Stimulated activated CD8-positive, alpha-beta memory T cell treated with anti-CD3 and anti-CD28 coated beads, Interleukin-7, amount 100 ng/mL, for 1 hour (primary cell): Measurements from ENCODE around the gene XPR1.

Source experiments
- DNase-seq, 2 donors: peaks; one replicate each; pipeline ENCODE4 v3.0.0-alpha.2; 2020; ENCODE audit warnings: low read depth in 2 of 2

The XPR1 gene

DNA sequence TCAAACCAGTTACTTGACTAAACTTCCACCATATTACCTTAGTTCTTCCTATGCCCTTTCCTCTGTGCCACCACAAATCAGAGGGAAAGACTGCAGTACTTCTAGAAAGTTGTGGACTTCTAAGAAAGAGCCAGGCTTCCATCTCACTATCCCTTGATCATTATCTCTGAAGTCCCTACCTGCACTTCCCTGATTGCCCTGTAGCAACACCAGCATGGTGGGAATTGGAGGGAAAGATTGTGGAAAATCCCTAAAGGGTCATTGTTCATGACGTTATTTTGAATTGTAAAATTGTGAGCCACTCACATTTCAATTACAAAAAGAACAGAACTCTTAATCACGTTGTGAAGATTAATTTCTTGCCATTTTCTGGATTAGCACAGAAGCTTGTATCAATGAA, 257.5 kb downstream of the XPR1 start:
- DNase-seq: no peak

DNA sequence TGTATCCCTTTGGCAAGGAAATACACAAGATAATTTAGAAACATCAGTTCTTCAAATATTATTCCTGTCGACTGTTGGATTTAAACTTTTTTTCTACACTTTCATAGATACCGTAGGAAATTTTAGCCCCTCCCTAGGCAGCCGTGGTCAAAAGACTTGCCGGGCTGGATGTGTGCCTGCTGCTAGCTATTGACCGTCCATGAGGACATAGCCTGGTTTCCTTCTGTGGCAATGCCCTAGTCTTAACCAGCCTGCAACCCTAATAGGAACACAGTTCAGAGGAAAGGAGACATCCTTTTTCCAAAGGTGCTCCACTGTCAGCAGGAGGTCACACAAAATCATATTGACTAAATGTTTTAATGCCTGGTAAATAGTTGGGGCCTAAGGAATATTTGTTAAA, 260.4 kb downstream of the XPR1 start:
- no peak for DNase-seq

DNA sequence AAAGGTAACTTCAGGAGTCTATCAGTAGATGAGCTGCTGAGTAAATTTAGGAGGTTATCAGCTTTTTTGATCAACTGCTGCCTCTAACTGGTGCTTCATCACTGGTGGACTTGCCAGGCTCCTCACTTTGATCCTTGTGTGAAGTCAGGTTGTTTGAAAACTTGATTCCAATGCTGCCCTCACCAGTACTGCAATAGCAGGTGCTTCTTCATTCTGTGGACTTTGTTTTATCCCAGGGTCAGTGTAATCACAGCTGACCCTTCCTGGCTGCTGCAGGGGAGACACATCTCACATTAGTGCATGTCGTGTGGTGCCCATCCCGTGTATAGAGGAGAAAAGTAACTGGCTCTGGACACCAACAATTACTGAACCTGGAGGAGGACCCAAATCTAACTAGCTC, 260.9 kb downstream of the XPR1 start:
- DNase-seq: no peak

DNA sequence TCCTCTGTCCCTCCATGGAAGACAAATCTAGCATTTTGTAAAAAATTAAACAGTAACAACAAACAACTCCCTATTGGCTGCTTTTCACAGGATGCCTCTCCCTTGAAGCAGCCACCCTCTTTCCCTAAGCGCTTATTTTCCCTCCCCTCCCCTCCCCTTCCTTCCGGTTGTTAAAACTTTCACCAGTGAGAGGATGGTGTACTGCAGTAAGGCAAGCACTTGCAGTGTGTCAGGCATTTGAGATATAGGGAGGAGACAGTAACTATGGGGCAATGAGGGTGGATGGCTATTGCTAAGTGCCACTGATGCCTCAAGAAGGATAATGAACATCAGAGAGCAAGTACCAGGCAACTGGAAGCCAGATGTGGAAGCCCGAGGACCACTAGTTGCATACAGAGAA, 261.8 kb downstream of the XPR1 start:
- no peak for DNase-seq

DNA sequence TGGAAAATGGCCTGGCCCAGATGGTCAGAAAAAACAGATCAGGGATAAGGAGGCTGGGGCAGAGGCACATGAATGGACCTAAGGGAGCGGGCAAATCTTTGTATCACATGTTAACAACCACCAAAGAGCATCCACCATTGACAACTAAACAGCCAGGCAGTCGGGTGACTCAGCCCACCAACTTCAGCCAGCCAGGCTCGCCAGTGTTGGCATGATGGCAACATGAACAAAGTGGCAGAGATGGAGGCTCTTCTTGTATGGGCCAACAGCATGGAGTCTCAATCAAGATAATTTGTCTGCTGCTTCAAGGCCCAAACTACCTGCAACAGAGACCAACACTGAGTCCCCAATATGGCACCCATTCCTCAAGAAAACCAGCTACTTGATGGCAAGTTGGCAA, 264.3 kb downstream of the XPR1 start:
- DNase-seq: no peak

DNA sequence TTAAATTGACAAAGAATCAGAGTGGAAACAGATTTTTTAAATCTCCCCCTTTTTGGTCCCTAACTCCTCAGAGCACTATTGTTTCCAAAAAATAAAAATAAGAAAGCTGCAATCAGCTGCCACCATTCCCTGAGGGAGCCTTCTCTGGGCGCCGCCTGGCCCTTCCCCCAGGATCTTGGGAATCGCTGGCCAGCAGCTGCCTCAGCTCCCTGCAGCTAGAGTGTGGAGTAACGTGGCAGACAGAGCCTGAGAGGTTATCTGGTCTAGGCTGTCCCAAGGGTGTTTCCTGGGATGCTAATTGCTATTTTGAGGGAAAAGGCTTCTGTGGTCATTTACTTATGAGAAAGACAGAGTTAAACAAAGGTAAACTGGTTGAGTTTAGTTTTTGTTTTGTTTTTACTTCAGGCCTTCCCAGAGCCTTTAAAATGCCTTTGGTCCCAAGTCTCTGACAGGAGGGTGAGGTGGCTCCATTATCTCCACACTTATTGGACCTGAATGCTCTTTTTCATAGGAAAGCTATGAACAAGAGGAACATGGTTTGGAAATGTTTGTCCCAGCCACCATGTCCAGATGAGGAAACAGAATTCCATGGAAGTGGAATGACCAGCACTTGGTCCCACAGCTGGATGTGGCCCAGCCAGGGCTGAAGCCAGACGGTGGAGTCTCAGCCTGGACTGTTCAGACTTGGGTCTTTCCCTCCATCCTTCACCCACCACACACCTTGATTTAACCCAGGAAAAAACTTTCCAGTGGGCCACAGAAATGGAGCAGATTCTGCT, 266.8 kb downstream of the XPR1 start:
- no peak for DNase-seq

DNA sequence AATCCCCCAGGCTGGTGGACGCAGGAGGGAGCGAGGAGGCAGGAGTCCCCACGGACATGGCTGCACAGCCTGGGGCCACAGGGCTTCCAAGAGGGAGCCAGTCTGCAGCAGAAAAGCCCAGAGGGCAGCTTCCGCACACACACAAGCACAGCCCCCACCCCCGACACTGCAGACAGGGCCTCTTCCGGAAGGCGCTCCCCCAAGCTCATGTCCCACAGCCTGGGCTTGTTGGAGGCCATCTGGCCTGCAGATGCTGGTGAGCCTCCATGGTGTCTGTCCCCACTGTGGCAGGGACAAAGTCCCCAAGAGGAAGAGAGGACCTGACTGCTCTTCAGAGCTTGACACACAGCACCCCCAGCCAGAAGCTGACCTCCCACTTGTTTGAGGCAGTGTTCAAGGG, 267.4 kb downstream of the XPR1 start:
- DNase-seq: no peak

DNA sequence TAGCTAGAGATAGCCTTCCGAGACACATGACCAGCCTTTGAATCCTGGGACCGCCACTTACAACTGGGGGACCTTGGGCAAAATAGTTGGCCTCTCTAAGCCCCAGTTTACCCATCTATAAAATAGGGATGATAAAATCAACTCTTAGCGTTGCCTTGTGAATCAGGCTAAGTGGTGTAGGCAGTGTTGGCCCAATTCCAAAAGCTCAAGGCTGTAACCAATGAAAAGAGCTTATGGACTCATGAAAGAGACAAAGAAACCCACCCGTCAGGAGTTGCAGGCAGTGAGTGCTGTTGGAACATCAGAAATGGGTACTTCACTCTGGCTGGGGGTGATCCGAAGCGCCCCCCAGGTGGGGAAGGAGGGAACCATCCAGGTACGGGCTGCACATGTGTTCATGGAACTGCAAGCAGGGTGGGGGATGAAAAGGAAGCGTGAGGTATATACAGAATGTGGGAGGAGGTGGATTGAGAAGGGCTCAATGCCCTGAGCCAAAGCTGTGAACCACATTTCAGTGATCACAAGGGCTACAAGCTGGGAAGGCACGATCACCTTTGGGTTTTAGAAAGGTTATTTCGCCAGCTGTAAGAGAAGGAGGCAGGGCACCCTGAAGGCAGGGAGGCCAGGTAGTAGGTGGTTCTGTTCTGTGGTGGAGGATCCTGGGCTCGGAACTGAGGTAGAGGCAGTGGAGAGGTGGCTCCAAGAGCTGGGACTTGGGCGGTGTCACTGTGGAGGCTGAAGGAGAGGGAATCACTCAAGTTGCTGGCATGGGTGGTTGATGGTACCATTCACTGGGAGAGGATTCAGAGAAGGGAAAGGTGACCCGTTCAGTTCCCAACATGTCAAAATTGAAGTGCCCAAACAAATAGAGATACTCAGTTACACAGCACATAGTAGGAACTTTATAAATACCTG, 269.5 kb downstream of the XPR1 start:
- DNase-seq: no peak

DNA sequence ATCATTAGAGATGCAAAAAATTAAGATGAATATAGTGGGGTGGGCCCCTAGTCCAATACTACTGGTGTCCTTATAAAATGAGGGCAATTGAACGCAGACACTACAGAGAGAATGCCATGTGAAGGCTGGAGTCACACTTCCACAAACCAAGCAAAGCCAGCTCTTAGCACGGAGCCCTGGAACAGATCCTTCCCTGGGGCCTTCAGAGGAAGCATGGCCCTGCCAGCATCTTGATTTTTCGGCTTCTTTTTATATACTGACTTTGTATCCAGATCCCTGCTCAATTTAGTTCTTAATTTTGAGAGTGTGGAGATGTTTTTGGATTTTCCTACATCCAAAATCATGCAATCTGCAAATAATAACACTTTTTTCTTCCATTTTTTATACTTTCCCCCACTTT, 270.7 kb downstream of the XPR1 start:
- no peak for DNase-seq

DNA sequence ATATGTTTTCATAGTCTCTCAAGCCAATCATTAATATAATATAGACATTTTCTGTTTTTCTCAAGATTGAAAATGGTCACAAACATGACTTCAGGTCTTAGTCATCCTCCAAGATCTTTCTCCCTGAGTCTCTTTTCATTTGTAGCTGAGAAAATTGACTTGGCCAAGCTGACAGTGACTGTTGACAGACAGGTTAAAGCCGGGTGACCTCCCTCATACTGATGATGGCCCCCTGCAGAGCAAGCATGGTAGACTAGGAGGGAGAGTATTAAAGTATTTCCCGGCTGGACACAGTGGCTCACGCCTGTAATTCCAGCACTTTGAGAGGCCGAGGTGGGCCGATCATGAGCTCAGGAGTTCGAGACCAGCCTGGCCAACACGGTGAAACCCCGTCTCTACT, 274.1 kb downstream of the XPR1 start:
- DNase-seq: no peak

DNA sequence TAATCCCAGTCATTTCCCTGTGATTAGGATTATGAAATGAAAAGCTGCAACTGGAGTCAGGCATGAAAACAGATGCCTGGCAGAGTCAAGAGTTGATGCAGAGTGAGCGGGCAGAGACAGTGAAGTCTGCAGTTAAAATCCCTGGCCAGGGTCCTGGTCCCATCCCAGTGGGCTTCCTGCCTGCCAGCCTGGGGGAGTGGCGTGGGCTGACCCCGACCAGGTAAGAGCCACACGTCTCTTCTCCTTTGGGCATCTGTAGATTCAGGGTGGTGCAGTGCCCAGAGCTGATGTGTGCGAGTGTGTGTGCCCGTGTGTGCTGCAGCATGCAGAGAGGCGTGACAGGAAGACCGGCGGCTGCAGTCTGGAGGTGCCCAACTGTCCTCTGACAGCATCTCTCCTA, 274.7 kb downstream of the XPR1 start:
- DNase-seq: no peak

DNA sequence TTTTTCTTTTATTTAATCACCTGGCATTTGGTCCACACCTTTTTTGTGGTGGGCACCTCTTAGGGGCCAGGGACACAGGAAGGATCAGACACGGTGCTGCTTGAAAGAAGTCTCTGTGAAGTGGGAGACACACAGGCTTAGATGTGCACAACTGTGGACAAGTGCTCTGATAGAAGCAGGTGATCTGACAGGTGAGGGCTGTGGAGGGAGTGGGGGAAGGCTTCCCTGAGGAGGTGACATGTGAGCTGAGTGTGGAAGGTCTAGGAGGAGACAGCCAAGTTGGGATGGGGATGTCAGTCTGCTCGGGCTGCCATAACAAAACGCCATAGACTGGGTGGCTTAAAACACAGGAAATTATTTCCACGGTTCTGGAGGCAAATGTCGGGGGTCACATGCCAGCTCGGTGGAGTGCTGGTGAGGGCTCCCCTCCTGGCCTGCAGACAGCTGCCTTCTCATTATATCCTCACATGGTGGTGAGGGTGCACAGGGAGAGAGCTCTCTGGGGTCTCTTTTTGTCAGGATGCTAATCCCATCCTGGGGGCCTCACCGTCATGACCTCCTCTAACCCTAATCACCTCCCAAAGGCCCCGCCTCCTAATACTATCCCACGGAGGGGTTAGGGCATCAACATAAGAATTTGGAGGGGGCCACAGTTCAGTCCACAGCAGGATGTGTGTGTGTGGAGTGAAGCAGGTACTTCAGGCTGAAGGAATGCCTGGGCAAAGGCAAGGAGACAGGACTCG, 275.7 kb downstream of the XPR1 start:
- no peak for DNase-seq

DNA sequence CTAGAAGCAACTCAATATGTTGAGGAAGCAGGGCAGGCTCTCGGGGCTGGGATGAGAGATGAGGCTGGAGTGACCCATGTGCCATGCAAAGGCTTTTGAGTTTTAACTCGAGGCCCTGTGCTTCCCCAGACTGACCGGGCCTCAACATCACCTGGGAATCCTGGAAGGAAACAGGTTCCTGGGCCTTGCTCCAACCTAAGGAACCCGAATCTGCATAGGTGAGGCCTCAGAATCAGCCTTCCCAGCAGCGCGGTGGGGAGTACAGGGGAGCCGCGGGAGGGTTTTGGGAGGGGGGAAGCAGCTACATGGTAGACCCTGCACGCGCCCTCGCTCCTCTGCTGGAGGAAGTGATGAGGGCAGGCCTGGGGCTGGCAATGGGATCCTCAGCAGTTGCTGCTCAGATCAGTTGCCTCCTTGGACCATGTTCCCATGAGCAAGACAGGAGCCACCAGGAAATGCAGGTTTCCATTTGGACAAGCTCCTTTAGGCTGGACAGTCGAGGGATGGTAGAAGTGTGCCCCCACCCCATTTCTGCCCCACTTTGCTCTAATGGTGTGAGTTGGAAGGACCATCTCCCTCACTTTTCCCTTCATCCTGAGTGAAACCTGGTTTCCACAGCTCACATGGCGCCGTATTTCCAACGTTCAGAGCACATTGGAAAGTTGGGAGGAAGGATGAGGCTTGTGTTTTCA, 276.4 kb downstream of the XPR1 start:
- DNase-seq: no peak

DNA sequence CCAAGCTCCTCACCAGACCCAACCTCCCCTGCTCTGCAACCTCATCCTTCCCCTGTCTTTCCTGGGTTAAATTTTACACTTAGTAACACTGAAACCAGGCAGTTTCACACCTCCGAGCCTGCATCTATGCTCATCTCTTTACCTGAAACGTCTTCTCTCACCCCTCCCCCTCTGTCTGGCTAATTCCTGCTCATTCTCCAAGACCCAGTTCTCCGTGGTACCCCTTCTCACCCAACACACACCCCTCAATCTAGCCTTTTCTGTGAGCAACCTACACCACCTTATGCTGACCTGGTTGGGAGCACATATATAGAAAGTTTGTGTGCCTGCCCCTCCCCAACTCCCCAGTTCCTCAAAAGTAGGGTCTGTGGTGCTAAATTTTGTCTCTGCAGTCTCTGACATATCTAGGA, 277.2 kb downstream of the XPR1 start:
- no peak for DNase-seq

DNA sequence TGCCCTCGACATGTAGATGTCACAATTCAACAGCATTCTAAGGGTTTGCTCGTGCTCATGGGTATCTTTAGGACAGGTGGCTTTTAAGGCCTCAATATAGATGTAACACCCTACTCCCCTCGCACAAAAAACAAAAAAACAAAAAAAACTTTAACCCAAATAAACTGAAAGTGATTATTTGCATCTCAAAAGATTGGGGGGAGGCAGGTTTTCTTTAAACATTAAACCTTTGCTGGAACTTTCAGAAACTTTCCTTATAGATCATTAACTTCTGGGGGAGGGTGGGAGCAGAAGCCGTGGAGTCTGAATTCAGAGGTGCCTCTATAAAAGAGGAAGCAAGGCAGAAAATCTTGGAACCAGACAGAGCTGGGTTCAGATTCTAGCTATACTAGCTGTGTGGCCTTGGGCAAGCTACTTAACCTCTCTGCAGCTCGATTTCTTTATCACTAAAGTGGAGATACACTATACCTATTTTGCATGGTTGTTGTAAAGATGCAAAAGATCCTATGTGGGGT, 277.7 kb downstream of the XPR1 start:
- DNase-seq: no peak

DNA sequence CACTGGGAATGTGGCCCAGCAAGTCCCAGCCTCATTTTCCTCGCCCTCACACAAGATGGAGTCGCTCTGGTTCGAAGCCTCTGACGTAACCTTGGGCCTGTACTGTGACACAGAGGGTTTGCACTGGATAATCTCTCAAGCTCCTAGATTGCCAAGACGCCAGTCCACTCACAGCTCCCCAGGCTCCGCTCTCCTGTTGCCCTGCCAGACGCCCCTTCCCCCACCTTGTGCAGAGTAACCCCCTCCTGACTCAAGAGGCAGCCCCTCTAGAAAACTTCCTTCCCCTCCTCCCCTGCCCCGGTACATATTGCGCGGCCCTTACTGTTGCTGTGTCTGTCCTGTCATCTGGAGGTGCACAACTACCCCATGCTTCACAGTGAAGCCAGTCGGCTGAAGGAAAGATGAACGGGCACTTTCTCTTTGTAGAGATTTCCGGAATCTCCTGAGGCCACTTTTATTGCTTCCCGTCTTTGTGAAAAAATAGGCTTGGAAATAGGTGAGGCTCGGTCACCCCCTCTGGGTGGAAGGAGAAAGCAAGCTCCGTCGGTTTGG, 279.9 kb downstream of the XPR1 start:
- DNase-seq: no peak

DNA sequence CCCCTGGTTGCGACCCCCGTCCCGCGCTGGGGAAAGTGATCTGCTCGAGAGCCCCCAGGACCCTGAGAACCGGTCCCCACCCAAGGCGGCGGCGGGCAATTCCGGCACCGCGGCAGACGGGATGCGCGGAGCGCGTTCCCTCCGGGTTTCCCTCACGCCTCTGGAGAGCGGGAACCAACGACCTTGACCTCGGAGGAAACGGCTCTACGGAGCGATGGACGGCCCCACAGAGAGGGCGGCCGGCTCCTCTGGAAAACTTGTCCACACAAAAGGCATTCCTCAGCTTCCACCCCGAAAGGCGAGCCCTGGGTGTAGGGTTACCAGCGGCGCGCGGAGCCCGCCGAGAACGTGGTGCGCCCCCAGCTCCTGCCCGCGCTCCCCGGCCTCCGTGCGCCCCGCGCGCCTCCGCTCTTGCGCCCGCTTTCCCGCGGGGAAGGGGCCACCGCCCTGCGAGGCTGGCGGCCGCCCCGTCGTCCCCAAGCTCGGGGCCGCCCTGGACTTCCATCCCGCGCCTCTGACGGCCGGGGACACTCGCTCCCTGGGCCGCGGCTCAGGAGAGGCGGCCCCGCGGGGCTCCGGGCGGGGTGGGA, 280.5 kb downstream of the XPR1 start:
- no peak for DNase-seq

DNA sequence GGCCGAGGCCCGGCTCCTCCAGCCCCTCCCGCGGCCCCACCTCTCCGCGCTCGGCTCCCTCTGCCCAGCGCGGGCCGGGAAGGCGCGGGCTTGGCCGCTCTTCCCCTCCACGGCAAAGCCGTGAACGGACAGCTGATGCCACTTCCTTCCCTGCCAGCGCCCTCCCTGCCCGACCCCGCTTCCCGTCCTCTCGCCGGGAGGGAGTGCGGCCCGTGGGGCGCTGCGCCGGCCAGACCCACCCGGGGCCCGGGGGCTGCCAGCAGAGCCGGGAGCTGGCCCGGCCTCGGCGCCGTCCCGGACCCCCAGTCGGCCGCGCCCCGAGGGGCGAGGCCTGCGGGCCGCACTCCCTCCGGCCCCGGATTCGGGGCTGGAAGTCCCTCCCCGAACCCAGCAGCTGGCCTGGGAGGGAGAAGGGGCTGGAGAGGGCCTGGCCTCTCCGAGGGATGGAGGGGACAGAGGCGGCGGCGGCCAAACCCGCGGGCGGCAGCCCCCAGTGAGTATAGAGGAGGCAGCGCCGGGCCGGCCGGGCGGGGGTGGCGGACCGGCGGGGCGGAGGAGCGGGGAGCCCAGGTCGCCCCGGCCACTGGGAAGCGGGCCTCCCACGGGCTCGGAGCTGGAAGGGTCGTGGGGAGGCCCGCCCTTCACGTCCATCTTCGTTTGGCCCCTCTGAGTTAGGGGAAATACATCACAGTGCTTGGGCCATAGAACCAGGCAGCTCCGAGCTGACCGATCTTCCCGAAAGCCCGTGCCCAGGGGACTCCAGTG, 281.2 kb downstream of the XPR1 start, which contains the start of gene KIAA1614:
TSS of gene KIAA1614 (plus strand) at position 97 of the 765 bp plus-strand sequence. CDS start at position 444, 347 bp downstream.
- DNase-seq: no peak

DNA sequence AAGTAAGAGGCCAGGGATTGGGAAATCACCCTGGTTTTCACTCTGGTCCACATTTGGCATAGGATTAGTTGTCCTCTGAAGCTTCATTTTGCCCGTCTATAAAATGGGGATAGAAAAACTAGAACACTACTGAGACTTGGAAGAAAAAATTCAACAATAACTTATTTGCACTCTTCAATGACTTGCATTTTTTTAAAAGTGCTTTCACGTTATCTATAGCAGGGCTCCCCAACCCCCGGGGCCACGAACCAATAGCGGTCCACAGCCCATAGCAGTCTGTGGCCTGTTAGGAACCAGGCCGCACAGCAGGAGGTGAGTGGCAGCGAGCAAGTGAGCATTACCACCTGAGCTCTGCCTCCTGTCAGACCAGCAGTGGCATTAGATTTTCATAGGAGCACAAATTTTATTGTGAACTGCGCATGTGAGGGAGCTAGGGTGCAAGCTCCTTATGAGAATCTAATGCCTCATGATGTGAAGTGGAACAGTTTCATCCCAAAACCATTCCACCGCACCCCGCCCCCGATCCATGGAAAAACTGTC, 283.7 kb downstream of the XPR1 start:
- DNase-seq: no peak
